PC-9 (cell line): Measurements from ENCODE around the gene PJA2. TPM values are rescaled to one million over a fixed set of nuclear protein-coding genes. Genes with fewer than 3 reads are reported as not detected.
A peak's percentile ranks its signal among the peaks of the same experiment; 100 is the strongest.

Experiments
- Bru-seq: library from RNA; stranded (reverse); fragments of 400-500 nt; gene quantifications from one replicate; lab custom pipeline; 2021; lab: Mats Ljungman, UMichigan
- BruChase-seq, 2 experiments: library from RNA; stranded (reverse); fragments of 400-500 nt; gene quantifications; one replicate each; lab custom pipeline; 2021; lab: Mats Ljungman, UMichigan
- BruUV-seq: library from RNA; stranded (reverse); fragments of 400-500 nt; replicated peaks from 2 replicates; lab custom pipeline; 2021; lab: Mats Ljungman, UMichigan
- CTCF ChIA-PET: fragments of 300-600 bp; sonication (Branson Sonifier 250); formaldehyde crosslinking; loops from one replicate; lab custom pipeline; 2022; ENCODE audit warnings: antibody characterized with exemption; lab: Charles Lee
- POLR2A ChIA-PET: fragments of 300-600 bp; sonication (Branson Sonifier 250); formaldehyde crosslinking; loops from one replicate; lab custom pipeline; 2022; ENCODE audit warnings: antibody characterized with exemption; ENCODE audit not compliant: unreplicated experiment; lab: Charles Lee
- DNase-seq, 2 experiments: peaks; one replicate each; pipeline versions ENCODE4 v3.0.0 to v3.0.0-alpha.2; 2015 to 2022; ENCODE audit warnings: mixed read lengths in 1 of 2
- H2AFZ ChIP-seq: fragments of 200-600 bp; sonication (generic); 2 replicates; pipeline ENCODE4 v1.8.1; 2017; ENCODE audit warnings: antibody characterized with exemption
- H3F3A ChIP-seq: fragments of 200-600 bp; sonication (generic); 2 replicates; pipeline ENCODE4 v1.8.1; 2017; ENCODE audit warnings: antibody characterized with exemption, mild to moderate bottlenecking, low read depth; ENCODE audit not compliant: insufficient read depth
- H3K27ac ChIP-seq: fragments of 200-600 bp; sonication (generic); 2 replicates; pipeline ENCODE4 v1.6.1; 2016; ENCODE audit warnings: mixed run types
- H3K27me3 ChIP-seq: fragments of 200-600 bp; sonication (generic); 2 replicates; pipeline ENCODE4 v1.6.1; 2016; ENCODE audit warnings: low read depth, mixed run types; ENCODE audit not compliant: insufficient read depth
- H3K36me3 ChIP-seq: fragments of 200-600 bp; sonication (generic); 2 replicates; pipeline ENCODE4 v1.6.1; 2016; ENCODE audit warnings: low read depth, mixed run types
- H3K4me1 ChIP-seq: fragments of 200-600 bp; sonication (generic); replicated peaks from 2 replicates; pipeline ENCODE4 v1.6.1; 2016; ENCODE audit warnings: mixed run types; ENCODE audit not compliant: insufficient read depth
- H3K4me2 ChIP-seq: fragments of 200-600 bp; sonication (generic); 2 replicates; pipeline ENCODE4 v1.6.1; 2017; ENCODE audit warnings: mixed run types
- H3K4me3 ChIP-seq: fragments of 200-600 bp; sonication (generic); 2 replicates; pipeline ENCODE4 v1.6.1; 2016; ENCODE audit warnings: mixed run types
- H3K79me2 ChIP-seq: fragments of 200-600 bp; sonication (generic); 2 replicates; pipeline ENCODE4 v1.6.1; 2017; ENCODE audit warnings: low read depth, mixed run types
- H3K9me2 ChIP-seq: fragments of 200-600 bp; sonication (generic); 2 replicates; pipeline ENCODE4 v1.8.1; 2017; ENCODE audit warnings: mild to moderate bottlenecking; ENCODE audit not compliant: insufficient read depth
- H3K9me3 ChIP-seq: fragments of 200-600 bp; sonication (generic); 2 replicates; pipeline ENCODE4 v1.8.1; 2016; ENCODE audit warnings: low read depth; ENCODE audit not compliant: insufficient read depth
- H4K20me1 ChIP-seq: fragments of 200-600 bp; sonication (generic); 2 replicates; pipeline ENCODE4 v1.8.1; 2017; ENCODE audit not compliant: insufficient read depth
- EZH2 ChIP-seq: fragments of 200-600 bp; sonication (generic); IDR thresholded peaks from 2 replicates; pipeline ENCODE4 v1.8.0; 2017; ENCODE audit warnings: antibody characterized with exemption, low read depth
- intact Hi-C: fragments of 100-400 bp; cut with micrococcal nuclease; formaldehyde crosslinking; loops from one replicate; pipeline ENCODE4 v1.10.0; 2022; ENCODE audit not compliant: unreplicated experiment
- long read RNA-seq: library from polyadenylated mRNA; stranded (forward); transcript quantifications from one replicate; pipeline ENCODE4 v2.0.0, GENCODE V29; 2022
- total RNA-seq: library from RNA; stranded (reverse); gene quantifications from 2 replicates; pipeline ENCODE4 v1.2.3, GENCODE V29; 2021
- TF ChIP-seq, protein P1 (sequence below): fragments of 200-600 bp; sonication (generic); conservative IDR thresholded peaks from 2 replicates; pipeline ENCODE4 v1.6.1; 2017; ENCODE audit warnings: mixed run types, antibody characterized with exemption, mild to moderate bottlenecking, moderate library complexity

The PJA2 gene, protein sequence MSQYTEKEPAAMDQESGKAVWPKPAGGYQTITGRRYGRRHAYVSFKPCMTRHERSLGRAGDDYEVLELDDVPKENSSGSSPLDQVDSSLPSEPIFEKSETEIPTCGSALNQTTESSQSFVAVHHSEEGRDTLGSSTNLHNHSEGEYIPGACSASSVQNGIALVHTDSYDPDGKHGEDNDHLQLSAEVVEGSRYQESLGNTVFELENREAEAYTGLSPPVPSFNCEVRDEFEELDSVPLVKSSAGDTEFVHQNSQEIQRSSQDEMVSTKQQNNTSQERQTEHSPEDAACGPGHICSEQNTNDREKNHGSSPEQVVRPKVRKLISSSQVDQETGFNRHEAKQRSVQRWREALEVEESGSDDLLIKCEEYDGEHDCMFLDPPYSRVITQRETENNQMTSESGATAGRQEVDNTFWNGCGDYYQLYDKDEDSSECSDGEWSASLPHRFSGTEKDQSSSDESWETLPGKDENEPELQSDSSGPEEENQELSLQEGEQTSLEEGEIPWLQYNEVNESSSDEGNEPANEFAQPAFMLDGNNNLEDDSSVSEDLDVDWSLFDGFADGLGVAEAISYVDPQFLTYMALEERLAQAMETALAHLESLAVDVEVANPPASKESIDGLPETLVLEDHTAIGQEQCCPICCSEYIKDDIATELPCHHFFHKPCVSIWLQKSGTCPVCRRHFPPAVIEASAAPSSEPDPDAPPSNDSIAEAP
- total RNA-seq = 23.0 and 29.9 TPM in 2 replicates
- percentile 76 among the genes with signal in this experiment for Bru-seq, nascent RNA
- BruChase-seq, experiment 1, labeled RNA remaining after a 2-hour chase = percentile 74 among the genes with signal in this experiment
- percentile 81 among the genes with signal in this experiment for BruChase-seq, experiment 2, labeled RNA remaining after a 6-hour chase
- long read RNA-seq, full-length matches to known transcripts = 56 of 65 reads
- long read RNA-seq, partial matches to known transcripts = 5 of 65 reads
- long read RNA-seq, other reads (novel, unspliced or antisense) = 4 of 65 reads

DNA sequence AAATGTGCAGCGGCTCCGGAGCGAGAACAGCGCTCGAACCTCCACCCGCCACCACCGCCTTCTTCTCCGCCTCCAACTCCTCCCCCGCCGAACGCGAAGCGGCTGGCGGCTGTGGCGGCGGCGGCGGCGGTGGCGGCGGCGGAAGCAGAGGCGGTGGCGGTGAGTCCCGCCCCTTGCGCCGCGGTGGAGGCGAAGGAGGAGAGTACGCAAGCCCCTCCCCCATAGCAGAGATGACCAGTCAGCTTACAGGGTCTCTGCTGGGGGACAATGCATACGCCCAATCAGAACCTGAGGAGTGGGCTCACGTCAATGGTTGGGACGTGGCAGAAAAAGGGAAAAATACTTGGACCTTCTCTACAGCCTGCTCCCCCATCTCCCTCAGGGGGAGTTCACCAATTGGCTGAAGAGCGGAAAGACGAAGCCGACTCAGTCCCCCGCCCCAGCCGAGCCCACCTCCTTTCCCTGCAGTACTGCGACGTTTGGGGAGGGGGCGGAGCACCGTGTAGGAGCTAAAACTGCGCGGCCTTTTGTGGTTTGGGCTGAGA lies at the start of gene PJA2:
PJA2 (minus strand) TSS at position 131 of the 545 bp plus-strand sequence. CDS start 26,541 bp downstream, outside the sequence.
- Histone ChIP-seq H3K9me2 (no peaks in the 10 kb centered on the region), H4K20me1 (no peaks in the 10 kb centered on the region), H3K4me2 (peak within 1 kb of the TSS; percentile 92), H3F3A (peaks cover 29% of the 10 kb centered on the region), H3K4me1 (peaks cover 34% of the 10 kb centered on the region), H3K27ac (peak within 1 kb of the TSS; percentile 81), H3K27me3 (no peaks in the 10 kb centered on the region), H3K9me3 (0 out of 2 replicates have a peak, but pooled peaks cover 3% of the 10 kb centered on the region), H3K4me3 (peak within 1 kb of the TSS; percentile 63), H3K79me2 (peaks cover 37% of the 10 kb centered on the region), H3K36me3 (no peaks in the 10 kb centered on the region), H2AFZ (peak within 1 kb of the TSS; percentile 95)
- BruUV-seq = no TSS peak
- no peak for TF ChIP-seq EZH2
- TF ChIP-seq, protein P1, sequence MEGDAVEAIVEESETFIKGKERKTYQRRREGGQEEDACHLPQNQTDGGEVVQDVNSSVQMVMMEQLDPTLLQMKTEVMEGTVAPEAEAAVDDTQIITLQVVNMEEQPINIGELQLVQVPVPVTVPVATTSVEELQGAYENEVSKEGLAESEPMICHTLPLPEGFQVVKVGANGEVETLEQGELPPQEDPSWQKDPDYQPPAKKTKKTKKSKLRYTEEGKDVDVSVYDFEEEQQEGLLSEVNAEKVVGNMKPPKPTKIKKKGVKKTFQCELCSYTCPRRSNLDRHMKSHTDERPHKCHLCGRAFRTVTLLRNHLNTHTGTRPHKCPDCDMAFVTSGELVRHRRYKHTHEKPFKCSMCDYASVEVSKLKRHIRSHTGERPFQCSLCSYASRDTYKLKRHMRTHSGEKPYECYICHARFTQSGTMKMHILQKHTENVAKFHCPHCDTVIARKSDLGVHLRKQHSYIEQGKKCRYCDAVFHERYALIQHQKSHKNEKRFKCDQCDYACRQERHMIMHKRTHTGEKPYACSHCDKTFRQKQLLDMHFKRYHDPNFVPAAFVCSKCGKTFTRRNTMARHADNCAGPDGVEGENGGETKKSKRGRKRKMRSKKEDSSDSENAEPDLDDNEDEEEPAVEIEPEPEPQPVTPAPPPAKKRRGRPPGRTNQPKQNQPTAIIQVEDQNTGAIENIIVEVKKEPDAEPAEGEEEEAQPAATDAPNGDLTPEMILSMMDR = no peak
- intact Hi-C loops = loop anchor here (1.0 kb wide), 2 partner anchors 662 to 683 kb away; no protein-coding TSS in a partner anchor
- DNase-seq = peak; percentile 97 to 98
- CTCF ChIA-PET = no interaction called here
- POLR2A ChIA-PET = interaction anchor here (0.6 to 0.8 kb wide), 2 partner anchors 246 to 682 kb away, joined by 4 read pairs; no protein-coding TSS in a partner anchor

DNA sequence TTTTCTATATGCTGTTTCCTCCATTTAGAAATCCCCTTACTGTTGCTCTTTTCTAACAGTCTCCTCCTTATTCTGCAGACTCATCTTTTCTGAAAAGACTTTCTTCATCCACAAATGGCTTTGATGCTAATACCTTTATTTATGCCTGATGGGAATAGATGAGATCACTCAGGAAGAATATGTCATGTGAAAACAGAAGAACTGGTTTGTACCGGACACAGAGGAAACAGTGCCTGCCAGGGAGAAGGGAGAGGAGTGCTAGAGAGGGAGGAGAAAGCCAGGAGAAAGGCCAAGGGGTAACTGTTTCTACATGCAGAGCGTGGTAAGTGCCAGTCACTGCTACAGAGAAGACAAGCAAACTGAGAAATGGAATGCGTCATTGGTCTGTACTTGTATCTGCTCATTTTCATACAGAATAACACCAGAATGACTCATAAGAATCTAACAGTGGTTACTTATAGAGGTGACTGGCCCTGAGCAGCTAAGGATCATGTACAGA lies 45.9 kb upstream of the PJA2 start:
- H3F3A ChIP-seq = no peaks in the 10 kb centered on the region; the same call in none of the 2 replicates
- H3K79me2 ChIP-seq = no peaks in the 10 kb centered on the region
- peak overlapping the region; percentile 43 for H3K27ac ChIP-seq
- H4K20me1 ChIP-seq = no peaks in the 10 kb centered on the region
- DNase-seq = peak; percentile 53 to 69
- H3K9me3 ChIP-seq = no peaks in the 10 kb centered on the region
- no peaks in the 10 kb centered on the region for H3K9me2 ChIP-seq
- H3K27me3 ChIP-seq = no peaks in the 10 kb centered on the region
- H3K4me3 ChIP-seq = no peak overlapping the region
- peak overlapping the region; percentile 34 for H3K4me2 ChIP-seq
- TF ChIP-seq, protein P1 = no peak
- TF ChIP-seq EZH2 = no peak
- no peak overlapping the region for H2AFZ ChIP-seq
- no peaks in the 10 kb centered on the region for H3K36me3 ChIP-seq
- no TSS peak for BruUV-seq
- intact Hi-C loops = no loop called here
- peaks cover 21% of the 10 kb centered on the region; the same call in 1 of the 2 replicates for H3K4me1 ChIP-seq
- ChIA-PET POLR2A (no interaction called here), CTCF (no interaction called here)
